Fibroblast of villous mesenchyme (primary cell): ENCODE measurements around the gene MPZL3. TPM values are rescaled to one million over a fixed set of nuclear protein-coding genes. Genes with fewer than 3 reads are reported as not detected.

Source experiments
- DNase-seq: peaks from one replicate; pipeline ENCODE4 v3.0.0-alpha.2; 2010; ENCODE audit warnings: low read depth
- H3K4me3 ChIP-seq: 2 replicates; pipeline ENCODE4 v1.5.1; 2011; ENCODE audit warnings: low read depth, mild to moderate bottlenecking, low read length
- total RNA-seq: library from RNA; depleted of rRNA; stranded (reverse); fragments of >200 nt; gene quantifications from 2 replicates; pipeline ENCODE4 v1.2.3, GENCODE V29; 2012
- TF ChIP-seq, protein P1 (sequence below): IDR thresholded peaks from 2 replicates; pipeline ENCODE4 v1.5.1; 2012; ENCODE audit warnings: low read depth, mild to moderate bottlenecking, low read length; ENCODE audit not compliant: insufficient read depth

MPZL3 gene
- total RNA-seq, 1 donor: 0.86 TPM

DNA sequence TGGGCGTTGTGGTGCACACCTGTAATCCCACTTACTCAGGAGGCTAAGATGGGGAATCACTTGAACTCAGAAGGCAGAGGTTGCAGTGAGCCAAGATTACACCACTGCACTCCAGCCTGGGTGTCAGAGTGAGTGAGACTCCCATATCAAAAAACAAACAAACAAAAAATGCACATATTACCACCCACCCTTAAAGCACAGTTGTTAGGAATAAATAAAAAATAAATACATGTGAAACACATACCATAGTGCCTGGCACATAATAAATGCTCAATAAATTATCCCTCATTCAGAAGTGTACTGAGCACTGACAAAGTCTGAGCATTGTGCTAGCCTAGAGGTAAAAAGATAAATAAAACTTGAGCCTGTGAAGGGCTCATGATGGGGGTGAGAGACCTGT is 18.3 kb downstream of the MPZL3 start:
- TF ChIP-seq, protein P1, sequence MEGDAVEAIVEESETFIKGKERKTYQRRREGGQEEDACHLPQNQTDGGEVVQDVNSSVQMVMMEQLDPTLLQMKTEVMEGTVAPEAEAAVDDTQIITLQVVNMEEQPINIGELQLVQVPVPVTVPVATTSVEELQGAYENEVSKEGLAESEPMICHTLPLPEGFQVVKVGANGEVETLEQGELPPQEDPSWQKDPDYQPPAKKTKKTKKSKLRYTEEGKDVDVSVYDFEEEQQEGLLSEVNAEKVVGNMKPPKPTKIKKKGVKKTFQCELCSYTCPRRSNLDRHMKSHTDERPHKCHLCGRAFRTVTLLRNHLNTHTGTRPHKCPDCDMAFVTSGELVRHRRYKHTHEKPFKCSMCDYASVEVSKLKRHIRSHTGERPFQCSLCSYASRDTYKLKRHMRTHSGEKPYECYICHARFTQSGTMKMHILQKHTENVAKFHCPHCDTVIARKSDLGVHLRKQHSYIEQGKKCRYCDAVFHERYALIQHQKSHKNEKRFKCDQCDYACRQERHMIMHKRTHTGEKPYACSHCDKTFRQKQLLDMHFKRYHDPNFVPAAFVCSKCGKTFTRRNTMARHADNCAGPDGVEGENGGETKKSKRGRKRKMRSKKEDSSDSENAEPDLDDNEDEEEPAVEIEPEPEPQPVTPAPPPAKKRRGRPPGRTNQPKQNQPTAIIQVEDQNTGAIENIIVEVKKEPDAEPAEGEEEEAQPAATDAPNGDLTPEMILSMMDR: no peak
- H3K4me3 ChIP-seq: no peak overlapping the region

DNA sequence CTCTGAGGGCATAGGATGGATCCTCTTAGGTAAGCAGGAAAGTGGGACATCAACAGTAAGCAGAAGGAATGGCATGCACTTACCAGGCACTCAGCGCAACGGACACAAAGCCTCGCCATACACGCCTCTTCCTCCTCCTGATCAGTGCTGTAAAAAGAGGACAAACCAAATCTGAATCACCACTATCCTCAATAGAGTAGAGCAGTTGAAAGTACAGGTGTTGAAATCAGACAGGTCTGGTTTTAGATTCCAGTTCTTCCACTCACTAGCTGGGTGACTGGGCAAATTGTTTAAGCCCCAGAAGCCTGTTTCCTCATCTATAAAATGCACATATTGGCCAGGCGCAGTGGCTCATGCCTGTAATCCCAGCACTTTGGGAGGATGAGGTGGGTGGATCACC is 18.8 kb downstream of the MPZL3 start:
- TF ChIP-seq, protein P1: no peak
- no peak for DNase-seq
- H3K4me3 ChIP-seq: no peak overlapping the region

More for the DNA sequence above, 18.3 kb downstream of the MPZL3 start:
- DNase-seq: no peak

DNA sequence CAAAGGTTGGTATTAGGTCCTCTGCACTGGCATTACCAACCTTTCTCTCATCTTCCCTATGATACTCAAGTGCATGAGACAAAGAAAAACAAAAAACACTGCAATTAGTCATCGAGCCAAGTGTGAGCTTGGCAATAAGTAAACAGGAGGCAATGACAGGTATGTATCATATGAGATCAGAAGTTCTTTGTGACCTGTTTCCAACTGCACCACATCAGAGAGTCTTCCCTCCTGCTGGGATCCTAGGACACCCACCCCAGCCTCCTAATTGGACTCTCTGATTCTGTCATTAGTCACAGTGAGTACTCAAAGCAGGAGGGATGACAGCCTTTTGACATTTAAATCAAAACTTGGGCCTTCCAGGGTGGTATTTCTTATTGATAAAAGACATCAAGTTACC is 19.5 kb downstream of the MPZL3 start:
- no peak for DNase-seq
- H3K4me3 ChIP-seq: no peak overlapping the region
- TF ChIP-seq, protein P1: no peak

DNA sequence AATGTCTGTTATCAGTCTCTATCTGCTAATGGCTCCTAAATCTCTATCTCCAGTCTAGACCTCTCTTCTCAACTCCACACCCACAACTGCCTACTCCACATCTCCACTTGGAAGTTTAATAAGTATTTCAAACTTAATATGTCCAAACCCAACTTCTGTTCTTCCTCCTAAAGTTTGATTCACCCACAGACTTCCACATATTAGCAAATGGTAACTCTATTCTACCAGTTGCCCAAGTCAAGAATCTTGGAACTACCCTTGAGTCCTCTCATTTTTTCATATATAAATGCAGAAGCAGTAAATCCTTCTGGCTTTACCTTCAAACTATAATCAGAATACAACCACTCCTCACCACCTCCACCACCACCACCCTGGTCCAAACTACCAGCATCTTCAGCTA is 20.7 kb downstream of the MPZL3 start:
- TF ChIP-seq, protein P1: no peak
- DNase-seq: no peak
- no peak overlapping the region for H3K4me3 ChIP-seq

DNA sequence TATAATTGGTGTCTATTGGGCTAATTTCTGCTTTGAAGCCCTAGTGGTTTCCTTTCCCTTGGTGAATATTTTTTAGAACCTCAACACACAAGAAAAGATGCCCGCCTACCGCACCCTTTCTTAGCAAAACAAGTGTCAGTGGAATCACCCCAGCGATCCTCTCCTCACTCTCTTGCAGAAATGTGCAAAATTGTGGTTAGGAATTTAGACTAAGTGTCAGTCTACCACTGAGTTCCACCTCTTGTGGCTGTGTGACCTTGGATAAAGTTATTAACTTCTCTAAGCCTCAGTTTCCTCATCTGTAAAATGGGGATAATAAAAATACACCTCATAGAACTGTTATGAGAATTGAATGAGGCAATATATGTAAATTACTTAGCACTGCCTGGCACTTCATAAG is 22.1 kb downstream of the MPZL3 start:
- no peak for DNase-seq
- TF ChIP-seq, protein P1: no peak
- H3K4me3 ChIP-seq: no peak overlapping the region

DNA sequence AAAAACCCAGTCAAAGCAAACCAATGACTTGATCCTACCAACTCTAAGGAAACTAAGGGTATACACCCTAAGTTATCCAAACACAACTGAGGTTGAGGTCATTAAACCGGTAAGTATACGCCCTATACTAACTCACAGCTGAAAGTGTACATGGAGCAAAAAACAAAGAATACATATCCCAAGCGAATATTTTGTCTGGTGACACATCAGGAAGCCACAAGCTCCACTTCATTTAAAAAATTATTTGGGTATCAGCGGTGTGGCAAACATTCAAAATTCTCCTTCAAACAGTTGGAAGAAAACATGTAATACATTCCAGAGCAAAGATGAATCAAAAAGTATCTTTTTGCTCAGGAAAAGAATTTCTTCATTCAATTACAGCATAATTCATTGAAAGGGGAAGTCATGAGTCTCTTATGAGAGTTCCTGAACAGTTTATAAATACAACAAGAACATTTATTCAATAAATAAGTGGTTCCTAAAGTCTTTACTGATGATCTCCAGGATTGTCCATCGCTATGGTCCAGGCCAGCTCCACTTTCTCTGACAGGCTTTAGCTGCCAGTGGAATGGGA is 22.8 kb downstream of the MPZL3 start:
- DNase-seq: no peak
- H3K4me3 ChIP-seq: no peak overlapping the region
- TF ChIP-seq, protein P1: no peak
